Hepatocyte (in vitro differentiated cells): ENCODE results near the gene NENF. TPM values are rescaled to one million over a fixed set of nuclear protein-coding genes. Genes with fewer than 3 reads are reported as not detected.

ENCODE experiments used
- DNase-seq: peaks from one replicate; pipeline ENCODE4 v3.0.0-alpha.2; 2016; ENCODE audit warnings: low spot score
- H2AFZ ChIP-seq: fragments of 200-600 bp; sonication (generic); 2 replicates; pipeline ENCODE4 v1.6.0; 2016; ENCODE audit warnings: antibody characterized with exemption, mild to moderate bottlenecking
- H3K27ac ChIP-seq: fragments of 200-600 bp; sonication (generic); 2 replicates; pipeline ENCODE4 v1.5.1; 2016; ENCODE audit warnings: mild to moderate bottlenecking
- H3K27me3 ChIP-seq: fragments of 200-600 bp; sonication (generic); 2 replicates; pipeline ENCODE4 v1.6.1; 2016
- H3K36me3 ChIP-seq: fragments of 200-600 bp; sonication (generic); replicated peaks from 2 replicates; pipeline ENCODE4 v1.5.1; 2016; ENCODE audit warnings: low read depth; ENCODE audit not compliant: insufficient read depth
- H3K4me1 ChIP-seq: fragments of 200-600 bp; sonication (generic); 2 replicates; pipeline ENCODE4 v1.5.1; 2016; ENCODE audit warnings: mild to moderate bottlenecking, moderate library complexity; ENCODE audit not compliant: insufficient read depth
- H3K4me2 ChIP-seq: fragments of 200-600 bp; sonication (generic); 2 replicates; pipeline ENCODE4 v1.6.0; 2016
- H3K4me3 ChIP-seq: fragments of 200-600 bp; sonication (generic); 2 replicates; pipeline ENCODE4 v1.5.1; 2016; ENCODE audit warnings: mild to moderate bottlenecking
- H3K79me2 ChIP-seq: fragments of 200-600 bp; sonication (generic); 2 replicates; pipeline ENCODE4 v1.6.0; 2017; ENCODE audit warnings: mild to moderate bottlenecking
- H3K9me2 ChIP-seq: fragments of 200-600 bp; sonication (generic); replicated peaks from 2 replicates; pipeline ENCODE4 v1.6.0; 2017; ENCODE audit warnings: mild to moderate bottlenecking; ENCODE audit not compliant: insufficient read depth
- H3K9me3 ChIP-seq: fragments of 200-600 bp; sonication (generic); 2 replicates; pipeline ENCODE4 v1.5.1; 2016; ENCODE audit warnings: low read depth, mild to moderate bottlenecking
- H4K20me1 ChIP-seq: fragments of 200-600 bp; sonication (generic); 2 replicates; pipeline ENCODE4 v1.6.0; 2016; ENCODE audit warnings: mild to moderate bottlenecking; ENCODE audit not compliant: insufficient read depth, poor library complexity, severe bottlenecking
- EZH2 ChIP-seq: fragments of 200-600 bp; sonication (generic); IDR thresholded peaks from 2 replicates; pipeline ENCODE4 v1.6.1; 2016; ENCODE audit warnings: antibody characterized with exemption, mild to moderate bottlenecking, borderline replicate concordance
- EZH2phosphoT487 ChIP-seq: fragments of 200-600 bp; sonication (generic); IDR thresholded peaks from one replicate; pipeline ENCODE4 v1.6.1; 2018; ENCODE audit warnings: antibody characterized with exemption, mild to moderate bottlenecking, low read depth, moderate library complexity; ENCODE audit not compliant: unreplicated experiment, severe bottlenecking
- WGBS: methylation state at CpG from one replicate; pipeline ENCODE4 v1.1.6; 2016; ENCODE audit warnings: low lambda C conversion rate; ENCODE audit errors: missing lambda C conversion rate; 5-methylcytosine and 5-hydroxymethylcytosine counted together
- polyA plus RNA-seq: library from polyadenylated mRNA; unstranded; fragments of >200 nt; fragmentation: Nextera tagmentation; extraction: Ambion mirVana; gene quantifications from 2 replicates; pipeline ENCODE4 v1.2.1, GENCODE V29; 2016
- total RNA-seq: library from RNA; depleted of rRNA; stranded (reverse); fragments of >200 nt; gene quantifications from 2 replicates; pipeline ENCODE4 v1.2.3, GENCODE V29; 2014
- TF ChIP-seq, protein P1 (sequence below): fragments of 200-600 bp; sonication (generic); IDR thresholded peaks from 2 replicates; pipeline ENCODE4 v1.5.1; 2016; ENCODE audit warnings: antibody characterized with exemption, mild to moderate bottlenecking; ENCODE audit not compliant: poor library complexity

NENF gene
- total and polyA plus RNA-seq, 2 experiments from 2014 or later: 52.3 to 115 TPM

DNA sequence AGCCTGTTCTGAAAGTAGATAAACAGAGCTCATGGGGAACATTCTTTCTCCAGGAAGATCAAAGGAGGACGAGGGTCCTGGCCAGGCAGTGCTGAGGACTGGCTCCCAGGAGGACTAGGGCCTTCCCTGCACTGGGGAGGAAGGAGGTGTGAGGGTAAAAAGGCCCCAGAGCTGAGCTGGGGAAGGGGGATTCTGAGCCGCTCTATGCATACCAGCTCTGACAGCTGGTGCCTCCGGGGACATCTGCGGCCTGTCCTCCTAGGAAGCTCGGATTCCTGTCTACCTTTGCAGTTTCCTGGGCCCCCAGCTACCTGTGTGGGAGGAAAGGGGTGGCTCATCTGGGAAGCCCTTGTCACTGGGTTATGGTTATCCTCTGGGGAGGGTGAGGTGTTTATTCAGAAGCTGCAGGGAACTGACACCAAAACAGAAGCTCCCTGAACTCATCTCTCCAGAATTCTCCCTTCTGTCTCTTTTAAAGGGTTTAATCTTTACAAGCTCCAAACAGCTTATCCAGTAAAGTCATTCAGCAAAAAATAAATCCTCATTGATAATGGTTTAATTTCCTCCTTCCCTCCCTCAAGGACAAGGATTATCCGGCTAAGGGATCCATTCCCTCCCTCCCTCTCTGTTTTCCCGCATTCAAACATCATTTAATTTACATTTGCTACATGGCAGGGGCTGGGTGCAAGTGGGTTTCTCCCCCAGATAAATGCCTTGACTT, 31.0 kb downstream of the NENF start:
- Histone ChIP-seq H3K79me2 (no peaks in the 10 kb centered on the region), H3K27ac (peak overlapping the region; percentile 67), H3K36me3 (no peaks in the 10 kb centered on the region), H3K4me1 (peaks cover 10% of the 10 kb centered on the region), H3K4me2 (no peak overlapping the region), H3K9me3 (no peaks in the 10 kb centered on the region), H2AFZ (no peak overlapping the region), H3K4me3 (no peak overlapping the region), H3K9me2 (no peaks in the 10 kb centered on the region), H3K27me3 (no peaks in the 10 kb centered on the region), H4K20me1 (no peaks in the 10 kb centered on the region)
- 42% methylated on average over 7 of the region's 7 CpGs for WGBS
- no peak for TF ChIP-seq EZH2
- DNase-seq: no peak

DNA sequence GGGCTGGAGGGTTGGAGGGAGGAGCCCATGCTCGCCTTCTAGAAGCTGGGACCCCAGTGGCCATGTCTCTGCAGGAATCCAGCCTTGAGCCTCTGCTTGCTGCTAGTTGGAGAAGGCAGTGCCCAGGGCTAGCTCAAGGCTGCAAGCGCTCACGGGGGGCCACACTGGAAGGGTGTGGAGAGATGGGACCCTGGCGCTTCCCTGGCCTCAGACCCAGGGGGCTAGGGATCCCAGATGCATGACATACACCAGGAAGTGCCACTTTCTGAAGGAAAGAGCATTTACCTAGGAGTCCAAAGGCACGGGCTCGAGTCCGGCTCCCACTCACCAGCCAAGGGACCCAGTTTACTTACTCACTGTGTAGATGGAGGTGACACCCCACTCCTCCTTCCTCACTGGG, 32.6 kb downstream of the NENF start:
- Histone ChIP-seq H3K9me3 (no peaks in the 10 kb centered on the region), H3K36me3 (no peaks in the 10 kb centered on the region), H4K20me1 (no peaks in the 10 kb centered on the region), H3K4me3 (no peak overlapping the region), H2AFZ (no peak overlapping the region), H3K79me2 (no peaks in the 10 kb centered on the region), H3K9me2 (no peaks in the 10 kb centered on the region), H3K27me3 (no peaks in the 10 kb centered on the region), H3K27ac (no peak overlapping the region), H3K4me2 (no peak overlapping the region), H3K4me1 (peaks cover 10% of the 10 kb centered on the region)
- WGBS: 95% methylated on average over 7 of the region's 7 CpGs
- TF ChIP-seq EZH2: no peak
- DNase-seq: no peak

DNA sequence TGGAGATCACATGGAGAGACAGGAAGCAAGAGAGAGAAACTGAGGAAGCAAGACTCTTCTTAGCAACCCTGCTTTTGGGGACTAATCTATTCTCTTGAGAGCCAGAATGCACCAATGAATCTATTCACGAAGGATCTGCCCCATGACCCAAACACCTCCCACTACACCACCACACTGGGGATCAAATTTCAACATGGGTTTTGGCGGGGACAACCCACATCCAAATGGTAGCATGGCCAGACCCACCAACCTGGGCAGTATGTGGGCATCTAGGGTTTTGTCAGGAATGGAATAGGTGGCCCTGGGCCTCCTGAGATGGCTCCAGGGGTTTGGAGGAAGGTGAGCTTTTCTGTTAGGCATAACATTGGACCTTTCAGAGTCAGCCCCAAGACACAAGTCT, 33.7 kb downstream of the NENF start:
- H3K4me3 ChIP-seq: no peak overlapping the region
- H3K9me3 ChIP-seq: no peaks in the 10 kb centered on the region
- H4K20me1 ChIP-seq: no peaks in the 10 kb centered on the region
- peaks cover 10% of the 10 kb centered on the region for H3K4me1 ChIP-seq
- H3K27ac ChIP-seq: peak overlapping the region; percentile 80
- no peaks in the 10 kb centered on the region for H3K27me3 ChIP-seq
- 88% methylated on average over 2 of the region's 2 CpGs for WGBS
- no peak overlapping the region for H2AFZ ChIP-seq
- no peak overlapping the region for H3K4me2 ChIP-seq
- no peaks in the 10 kb centered on the region for H3K36me3 ChIP-seq
- DNase-seq: no peak
- H3K9me2 ChIP-seq: no peaks in the 10 kb centered on the region
- no peaks in the 10 kb centered on the region for H3K79me2 ChIP-seq
- TF ChIP-seq EZH2 (no peak), EZH2phosphoT487 (no peak)
- TF ChIP-seq, protein P1, sequence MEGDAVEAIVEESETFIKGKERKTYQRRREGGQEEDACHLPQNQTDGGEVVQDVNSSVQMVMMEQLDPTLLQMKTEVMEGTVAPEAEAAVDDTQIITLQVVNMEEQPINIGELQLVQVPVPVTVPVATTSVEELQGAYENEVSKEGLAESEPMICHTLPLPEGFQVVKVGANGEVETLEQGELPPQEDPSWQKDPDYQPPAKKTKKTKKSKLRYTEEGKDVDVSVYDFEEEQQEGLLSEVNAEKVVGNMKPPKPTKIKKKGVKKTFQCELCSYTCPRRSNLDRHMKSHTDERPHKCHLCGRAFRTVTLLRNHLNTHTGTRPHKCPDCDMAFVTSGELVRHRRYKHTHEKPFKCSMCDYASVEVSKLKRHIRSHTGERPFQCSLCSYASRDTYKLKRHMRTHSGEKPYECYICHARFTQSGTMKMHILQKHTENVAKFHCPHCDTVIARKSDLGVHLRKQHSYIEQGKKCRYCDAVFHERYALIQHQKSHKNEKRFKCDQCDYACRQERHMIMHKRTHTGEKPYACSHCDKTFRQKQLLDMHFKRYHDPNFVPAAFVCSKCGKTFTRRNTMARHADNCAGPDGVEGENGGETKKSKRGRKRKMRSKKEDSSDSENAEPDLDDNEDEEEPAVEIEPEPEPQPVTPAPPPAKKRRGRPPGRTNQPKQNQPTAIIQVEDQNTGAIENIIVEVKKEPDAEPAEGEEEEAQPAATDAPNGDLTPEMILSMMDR: no peak

DNA sequence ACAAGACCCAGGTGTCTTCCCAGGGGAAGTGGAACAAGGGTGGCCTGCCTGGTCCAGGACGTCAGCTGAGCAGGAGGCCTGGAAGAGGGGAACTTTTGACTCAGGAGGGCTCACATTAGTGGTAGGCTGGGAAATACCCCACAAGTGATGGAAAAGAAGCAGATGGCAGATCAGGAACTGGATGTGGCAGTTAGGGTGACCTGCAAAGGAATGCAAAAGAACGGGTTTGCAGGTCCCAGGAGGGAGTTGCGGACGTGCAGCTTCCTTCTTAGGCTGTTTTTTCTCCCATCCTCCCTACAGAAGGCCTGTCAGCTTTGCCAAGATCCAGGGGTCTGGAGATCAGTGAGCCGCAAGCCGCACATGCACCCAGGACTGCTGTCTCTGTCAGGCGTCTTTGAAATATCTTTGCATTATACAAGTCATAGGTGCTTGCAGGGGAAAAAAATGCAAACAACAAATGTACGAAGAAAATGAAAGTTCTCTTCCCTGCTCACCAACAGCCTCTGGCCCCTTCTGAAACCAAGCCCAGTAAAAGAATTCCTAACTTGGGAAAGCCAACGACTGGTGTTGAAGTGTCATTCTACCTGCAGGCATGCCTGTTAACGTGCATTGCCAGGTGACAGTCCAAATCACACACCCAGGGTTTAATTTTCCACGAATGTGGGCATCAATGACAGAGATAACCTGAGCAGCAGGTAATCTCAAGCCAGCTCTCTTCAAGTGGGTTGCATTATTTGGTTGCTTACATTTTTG, 34.4 kb downstream of the NENF start:
- WGBS: 52% methylated on average over 11 of the region's 11 CpGs
- Histone ChIP-seq H2AFZ (no peak overlapping the region), H3K79me2 (no peaks in the 10 kb centered on the region), H3K36me3 (no peaks in the 10 kb centered on the region), H3K9me2 (no peaks in the 10 kb centered on the region), H3K4me2 (peak overlapping the region; percentile 53), H3K4me3 (no peak overlapping the region), H3K27me3 (no peaks in the 10 kb centered on the region), H3K4me1 (peaks cover 10% of the 10 kb centered on the region), H4K20me1 (no peaks in the 10 kb centered on the region), H3K9me3 (no peaks in the 10 kb centered on the region), H3K27ac (peak overlapping the region; percentile 80)
- TF ChIP-seq EZH2 (no peak), EZH2phosphoT487 (no peak)
- TF ChIP-seq, protein P1: no peak
- peak; percentile 55 for DNase-seq
